Measurements from ENCODE around the gene HOXD12. TPM values are rescaled to one million over a fixed set of nuclear protein-coding genes. Genes with fewer than 3 reads are reported as not detected.

The HOXD12 gene
- total RNA-seq, 1 donor from 2014 or later = not detected

DNA sequence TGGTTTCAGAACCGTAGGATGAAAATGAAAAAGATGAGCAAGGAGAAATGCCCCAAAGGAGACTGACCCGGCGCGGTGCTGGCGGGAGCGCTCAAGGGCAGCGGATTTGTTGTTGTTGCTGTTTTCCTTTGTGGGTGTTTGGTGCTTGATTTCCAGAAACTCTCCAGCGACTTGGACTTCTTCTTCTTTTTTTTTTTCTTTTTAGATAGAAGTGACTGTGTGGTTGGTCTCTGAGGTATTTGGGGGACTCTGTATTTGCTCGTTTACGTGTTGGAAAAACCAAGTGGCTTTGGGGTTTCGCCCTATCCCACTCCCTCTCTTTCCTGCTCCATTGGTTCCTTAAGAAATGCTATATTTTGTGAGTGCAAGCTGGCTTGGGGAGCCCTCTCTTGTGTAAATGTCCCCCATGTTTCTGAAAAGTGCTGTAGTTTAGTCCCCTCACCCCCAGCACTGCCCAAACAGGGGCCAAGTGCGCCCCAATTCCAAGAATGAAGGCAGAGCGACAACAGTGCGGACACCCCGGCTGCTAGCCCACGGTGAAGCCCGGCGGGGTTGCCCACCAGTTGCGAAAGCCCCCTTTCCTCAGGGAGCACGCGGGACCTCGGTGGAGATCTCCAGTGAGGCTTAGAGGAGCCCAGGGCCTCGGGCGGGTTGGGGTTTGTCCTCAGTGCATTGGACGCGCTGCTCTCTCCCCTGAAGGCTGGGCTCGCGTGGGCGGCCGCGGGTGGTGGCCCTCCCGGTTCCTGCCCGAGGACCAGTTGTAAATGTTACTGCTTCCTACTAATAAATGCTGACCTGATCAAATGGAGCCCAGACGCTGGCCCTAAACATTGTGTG lies 24.7 kb downstream of the HOXD12 start:
- DNase-seq (ENCODE audit: missing footprints) (no peak), ATAC-seq (no peak)
- intact Hi-C loops (cut with DNase I) = no loop called here

DNA sequence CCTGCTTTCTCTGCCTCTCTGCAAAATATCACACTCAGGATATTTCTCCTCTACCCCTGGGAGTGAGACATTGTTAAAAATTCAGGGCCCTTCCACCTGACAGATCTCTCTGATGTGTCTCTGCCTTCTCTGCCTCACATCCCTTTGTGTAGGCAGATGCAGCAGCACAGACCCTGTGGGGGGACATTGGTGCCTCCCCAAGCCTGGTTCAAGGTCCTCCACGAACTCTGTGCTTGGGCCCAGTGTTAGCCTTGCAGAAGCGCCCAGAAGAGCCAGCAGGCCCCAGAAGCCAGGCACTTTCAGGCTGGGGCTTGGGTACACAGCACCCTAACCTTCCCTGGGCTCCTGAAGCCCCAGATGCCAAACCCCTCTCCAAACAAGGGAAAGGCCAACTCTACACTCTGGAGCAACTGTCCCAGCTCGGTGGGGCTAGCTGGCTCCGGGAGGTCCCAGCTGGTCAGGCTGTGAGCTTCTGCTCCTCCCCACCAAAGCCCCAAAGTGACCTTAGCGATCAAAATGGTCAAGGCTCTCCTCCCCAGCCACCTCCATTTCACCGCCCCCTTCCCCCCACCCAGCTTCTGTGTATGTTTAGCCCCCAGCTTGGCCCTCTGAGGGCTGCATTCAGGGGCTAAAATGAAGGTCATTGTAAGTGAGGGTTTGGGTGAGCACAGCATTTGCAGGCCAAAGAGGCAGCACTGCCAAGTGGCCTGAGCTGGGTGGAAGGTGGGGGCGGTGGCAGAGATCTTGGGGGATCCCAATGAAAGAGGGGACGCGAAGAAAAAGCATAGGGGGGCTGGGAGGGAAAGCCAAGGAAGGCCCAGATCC lies 25.6 kb downstream of the HOXD12 start:
- ATAC-seq (no peak), DNase-seq (ENCODE audit: missing footprints) (no peak)
- intact Hi-C loops (cut with DNase I) = loop anchor here (5.0 kb wide), 3 partner anchors 427 to 687 kb away; no protein-coding TSS in a partner anchor

DNA sequence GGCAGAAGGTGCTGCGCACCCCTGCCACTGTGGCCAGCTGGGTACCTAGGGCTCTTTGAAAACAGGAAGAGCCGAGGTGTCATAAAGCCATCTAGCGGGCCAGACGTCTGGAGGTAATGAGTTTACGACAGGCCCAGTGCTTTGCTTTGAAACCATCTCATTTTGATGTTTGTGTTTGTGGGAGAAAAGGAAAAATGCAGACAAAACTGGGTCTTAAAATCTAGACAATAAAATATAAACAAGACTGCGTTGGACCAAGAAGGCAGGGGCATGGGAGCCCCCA lies 26.1 kb downstream of the HOXD12 start:
- intact Hi-C loops (cut with DNase I) = loop anchor here (2.0 to 5.0 kb wide), 5 partner anchors 427 to 1023 kb away; no protein-coding TSS in a partner anchor
- DNase-seq (ENCODE audit: missing footprints) (no peak), ATAC-seq (no peak)

DNA sequence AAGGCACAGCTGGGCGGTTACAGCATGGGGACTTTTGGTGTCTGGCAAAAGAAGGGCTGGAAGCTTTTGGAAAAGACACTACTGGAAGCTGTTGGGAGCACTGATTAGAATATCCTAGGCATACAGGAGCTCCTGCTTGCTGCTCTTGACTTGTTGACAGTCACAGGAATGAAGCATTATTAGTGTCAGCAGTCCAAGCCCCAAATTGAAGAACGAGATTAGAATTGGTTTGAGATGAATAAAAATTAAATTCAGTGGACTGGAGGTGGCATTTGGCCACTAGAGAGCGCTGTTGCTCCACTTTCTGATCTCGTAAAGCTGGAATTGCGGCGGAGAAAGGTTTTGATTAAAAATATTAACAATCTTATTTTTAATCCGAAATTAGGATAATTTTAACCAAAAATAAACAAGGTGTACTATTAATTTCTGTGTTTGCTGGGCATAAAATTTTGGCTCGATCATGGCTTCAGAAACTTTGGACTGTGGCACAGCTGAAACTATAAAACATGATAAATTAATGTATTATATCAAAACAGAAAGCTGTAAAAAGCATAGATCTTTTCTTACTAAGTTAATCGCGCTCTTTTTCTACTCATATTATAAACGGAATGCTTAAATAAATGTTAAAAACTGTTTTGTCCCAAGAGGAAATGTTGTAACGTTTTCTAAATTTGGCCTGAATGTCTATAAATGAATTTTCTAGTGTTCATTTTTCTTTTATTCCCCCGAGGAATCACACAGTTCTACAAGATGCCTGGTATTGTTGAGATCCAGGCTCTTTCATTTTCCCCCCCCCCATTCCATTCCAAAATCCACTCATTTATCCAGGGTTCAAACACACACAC lies 27.6 kb downstream of the HOXD12 start:
- DNase-seq (ENCODE audit: missing footprints) = no peak
- intact Hi-C loops (cut with DNase I) = loop anchor here (2.0 to 5.0 kb wide), 5 partner anchors 425 to 1022 kb away; no protein-coding TSS in a partner anchor
- ATAC-seq = no peak

DNA sequence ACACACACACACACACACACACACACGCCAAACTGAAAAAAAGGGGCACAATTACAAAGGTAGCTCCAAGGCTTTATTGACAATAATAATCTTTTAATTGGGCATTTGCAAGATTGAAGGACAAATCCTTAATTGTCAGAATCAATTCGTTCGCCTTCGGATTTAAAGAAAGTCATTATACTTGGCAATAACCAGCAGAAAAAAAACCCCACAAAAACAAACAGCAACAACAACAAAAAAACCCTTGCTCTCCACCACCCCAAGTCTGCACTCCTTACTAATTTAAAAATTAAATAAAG lies 28.1 kb downstream of the HOXD12 start:
- ATAC-seq (no peak), DNase-seq (ENCODE audit: missing footprints) (no peak)
- intact Hi-C loops (cut with DNase I) = loop anchor here (2.0 to 5.0 kb wide), 5 partner anchors 425 to 1021 kb away; no protein-coding TSS in a partner anchor

DNA sequence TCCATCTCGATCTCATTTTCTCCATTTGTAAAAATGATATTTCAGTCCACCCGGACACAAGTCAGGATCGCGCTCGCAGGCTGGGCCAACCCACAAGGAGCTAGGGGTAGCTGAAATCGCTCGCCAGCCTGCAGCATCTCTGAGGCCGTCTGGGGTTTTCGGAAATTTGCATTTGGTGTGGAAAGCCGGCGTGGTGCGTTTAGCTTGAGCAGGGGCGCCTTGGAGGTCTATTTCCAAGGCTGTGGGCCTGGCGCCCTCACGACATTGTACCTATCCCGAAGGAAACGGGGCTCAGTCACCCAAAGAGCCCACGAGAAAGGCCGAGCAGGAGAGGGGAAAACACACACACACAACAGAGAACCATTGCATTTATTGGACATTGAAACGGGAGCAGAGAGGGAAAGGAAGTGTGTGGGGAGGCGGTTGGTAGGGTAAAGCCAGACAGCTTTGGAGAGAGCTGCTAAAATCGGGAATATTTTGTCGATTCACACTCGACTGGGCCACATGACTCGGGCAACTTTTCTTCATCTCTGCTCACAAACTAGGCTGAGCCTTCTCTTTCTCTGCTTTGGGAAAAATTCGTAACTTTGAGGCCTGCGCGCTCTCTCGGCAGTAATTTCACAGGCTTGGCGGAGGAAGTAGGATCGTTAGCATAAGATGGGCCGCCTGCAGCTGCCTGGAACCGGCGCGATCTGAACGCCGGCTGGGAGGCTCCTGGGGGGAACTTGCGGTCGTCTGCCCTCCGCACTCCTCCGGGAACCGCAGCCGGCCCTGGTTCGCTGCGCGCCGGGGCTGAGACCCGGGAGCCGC lies 28.8 kb downstream of the HOXD12 start:
- ATAC-seq = no peak
- no peak for DNase-seq (ENCODE audit: missing footprints)
- intact Hi-C loops (cut with DNase I) = loop anchor here (5.0 kb wide), 3 partner anchors 424 to 684 kb away; no protein-coding TSS in a partner anchor

DNA sequence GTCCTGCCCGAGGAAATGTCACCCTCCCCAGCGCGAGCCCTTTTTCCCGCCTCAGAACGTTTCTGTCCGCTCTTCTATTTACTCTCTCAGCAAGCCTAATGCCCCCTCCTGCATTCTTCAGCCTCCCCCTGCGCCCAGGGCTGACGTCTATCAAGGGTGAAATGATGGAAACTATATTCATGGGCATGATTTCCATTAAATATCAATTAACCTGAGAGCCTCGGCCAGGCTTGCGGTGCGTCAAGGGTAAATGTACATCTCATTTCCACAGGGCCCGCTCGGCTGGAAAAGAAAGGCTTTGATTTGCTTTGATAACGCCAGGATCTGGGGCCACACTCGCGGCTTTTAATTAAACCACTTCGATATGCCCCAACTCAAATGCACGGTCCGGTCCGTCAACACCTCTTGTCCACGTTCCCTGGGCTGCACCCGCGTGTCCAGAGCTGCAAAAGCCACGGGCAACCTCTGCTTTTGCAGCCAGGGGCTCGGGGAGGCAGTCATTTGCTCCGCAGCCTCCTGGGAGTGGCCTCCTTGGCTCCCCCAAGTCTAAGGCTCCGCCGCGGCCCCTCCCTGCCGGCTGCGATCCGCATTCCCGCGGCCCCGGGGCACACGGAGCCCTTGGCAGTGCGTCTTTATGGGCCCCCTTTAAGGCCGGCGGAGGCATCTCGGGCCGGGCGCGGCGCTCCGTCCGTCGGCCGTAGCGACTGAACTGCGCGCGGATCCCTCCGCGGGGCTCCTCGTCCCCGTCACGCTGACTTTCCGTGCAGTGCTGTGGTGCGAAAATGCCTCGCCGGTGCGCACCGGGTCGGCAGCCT lies 29.6 kb downstream of the HOXD12 start, which contains the start of gene HOXD8:
HOXD8 (plus strand) TSS at position 724 of the 815 bp plus-strand sequence. CDS start 662 bp downstream, outside the sequence.
- ATAC-seq = no peak

DNA sequence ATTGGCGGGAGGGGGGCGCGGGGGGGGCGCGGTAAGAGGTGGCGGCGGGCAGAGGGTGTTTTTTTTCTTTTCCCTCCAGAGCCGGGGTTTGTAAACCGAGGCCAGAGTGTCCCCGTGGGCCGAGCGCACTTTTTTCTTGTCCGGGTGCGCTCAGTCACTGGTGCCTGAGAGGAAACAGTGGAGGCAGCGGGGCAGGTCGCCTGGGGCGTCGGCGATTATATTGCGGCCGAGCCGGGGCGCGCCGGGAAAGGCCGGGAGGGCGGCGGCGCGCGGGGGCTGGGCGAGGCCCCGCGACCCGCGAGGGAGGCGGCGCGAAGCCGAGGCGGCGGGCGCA lies 30.2 kb downstream of the HOXD12 start:
- no peak for DNase-seq (ENCODE audit: missing footprints)

More for the DNA sequence above, 29.6 kb downstream of the HOXD12 start, which contains the start of gene HOXD8:
- intact Hi-C loops (cut with DNase I) = loop anchor here (5.0 kb wide), 3 partner anchors 423 to 683 kb away; no protein-coding TSS in a partner anchor
- DNase-seq (ENCODE audit: missing footprints) = no peak

DNA sequence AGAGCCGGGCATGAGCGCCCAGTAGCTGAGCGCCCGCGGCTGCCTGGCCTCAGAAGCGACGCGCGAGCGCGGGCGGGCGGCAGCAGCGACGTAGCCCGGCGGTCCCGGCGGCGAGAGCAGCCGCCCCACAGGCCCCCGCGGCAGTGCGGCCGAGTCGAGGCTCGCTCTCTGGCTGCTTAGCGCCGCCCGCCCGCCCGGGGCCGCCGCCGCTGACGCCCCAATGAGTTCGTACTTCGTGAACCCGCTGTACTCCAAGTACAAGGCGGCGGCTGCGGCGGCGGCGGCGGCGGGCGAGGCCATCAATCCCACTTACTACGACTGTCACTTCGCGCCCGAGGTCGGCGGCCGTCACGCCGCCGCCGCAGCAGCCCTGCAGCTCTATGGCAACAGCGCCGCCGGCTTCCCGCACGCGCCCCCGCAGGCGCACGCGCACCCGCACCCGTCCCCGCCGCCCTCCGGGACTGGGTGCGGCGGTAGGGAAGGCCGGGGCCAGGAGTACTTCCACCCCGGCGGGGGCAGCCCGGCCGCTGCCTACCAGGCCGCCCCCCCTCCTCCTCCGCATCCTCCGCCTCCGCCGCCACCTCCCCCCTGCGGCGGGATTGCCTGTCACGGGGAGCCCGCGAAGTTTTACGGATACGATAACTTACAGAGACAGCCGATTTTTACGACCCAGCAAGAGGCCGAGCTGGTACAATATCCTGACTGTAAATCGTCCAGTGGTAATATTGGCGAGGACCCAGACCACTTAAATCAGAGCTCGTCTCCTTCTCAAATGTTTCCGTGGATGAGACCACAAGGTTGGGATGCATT lies 30.8 kb downstream of the HOXD12 start:
- no peak for ATAC-seq
- intact Hi-C loops (cut with DNase I) = no loop called here
- no peak for DNase-seq (ENCODE audit: missing footprints)

More for the DNA sequence above, 30.2 kb downstream of the HOXD12 start:
- intact Hi-C loops (cut with DNase I) = loop anchor here (5.0 kb wide), 3 partner anchors 423 to 683 kb away; no protein-coding TSS in a partner anchor
- no peak for ATAC-seq

DNA sequence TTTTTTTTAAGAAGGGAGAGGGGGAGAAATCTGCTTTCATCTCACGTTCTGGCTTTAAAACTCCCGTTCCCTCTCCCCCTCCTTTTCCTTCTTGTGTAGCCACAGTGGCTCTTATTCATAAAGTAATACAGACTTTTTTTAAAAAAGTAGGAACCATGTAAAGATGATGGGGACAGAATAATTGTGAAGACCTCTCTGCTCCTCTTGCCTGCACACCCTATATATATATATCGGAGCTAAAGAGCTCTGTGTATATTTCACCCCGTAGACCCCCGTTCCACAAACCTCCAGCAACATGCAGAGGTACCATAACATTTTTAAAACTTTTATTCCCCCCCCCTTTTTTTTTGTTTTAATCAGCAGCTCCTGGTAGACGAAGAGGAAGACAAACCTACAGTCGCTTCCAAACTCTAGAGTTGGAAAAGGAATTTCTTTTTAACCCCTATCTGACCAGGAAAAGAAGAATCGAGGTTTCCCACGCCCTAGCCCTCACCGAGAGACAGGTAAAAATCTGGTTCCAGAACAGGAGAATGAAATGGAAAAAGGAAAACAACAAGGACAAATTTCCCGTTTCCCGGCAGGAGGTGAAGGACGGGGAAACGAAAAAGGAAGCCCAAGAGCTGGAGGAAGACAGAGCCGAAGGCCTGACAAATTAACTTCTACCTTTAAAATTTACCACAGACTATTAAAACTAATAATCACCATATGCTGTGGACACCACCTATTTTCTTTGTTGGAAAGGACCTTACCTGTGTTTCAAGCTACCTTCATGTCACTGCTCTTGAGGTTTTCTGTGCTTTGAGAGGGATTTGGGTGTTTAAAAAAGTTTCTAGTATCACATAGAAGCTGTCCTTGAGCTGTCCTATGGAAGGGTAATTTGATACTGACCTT lies 31.6 kb downstream of the HOXD12 start:
- intact Hi-C loops (cut with DNase I) = no loop called here

DNA sequence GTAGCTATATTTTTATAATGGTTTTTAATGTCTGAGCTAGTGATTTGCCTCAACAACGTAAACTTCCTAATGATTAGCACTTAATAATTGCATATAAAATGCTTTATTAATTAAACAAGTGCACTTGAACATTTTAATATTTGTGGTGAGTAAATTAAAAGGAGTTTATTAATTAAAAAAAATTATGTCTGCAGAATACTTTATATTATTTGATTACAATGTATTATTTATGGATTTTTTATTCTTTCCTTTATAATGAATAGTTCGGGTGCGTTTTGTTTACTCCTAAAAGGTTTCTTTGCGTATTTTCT lies 32.2 kb downstream of the HOXD12 start:
- no peak for DNase-seq (ENCODE audit: missing footprints)
- ATAC-seq = no peak

More for the DNA sequence above, 31.6 kb downstream of the HOXD12 start:
- ATAC-seq (no peak), DNase-seq (ENCODE audit: missing footprints) (no peak)

DNA sequence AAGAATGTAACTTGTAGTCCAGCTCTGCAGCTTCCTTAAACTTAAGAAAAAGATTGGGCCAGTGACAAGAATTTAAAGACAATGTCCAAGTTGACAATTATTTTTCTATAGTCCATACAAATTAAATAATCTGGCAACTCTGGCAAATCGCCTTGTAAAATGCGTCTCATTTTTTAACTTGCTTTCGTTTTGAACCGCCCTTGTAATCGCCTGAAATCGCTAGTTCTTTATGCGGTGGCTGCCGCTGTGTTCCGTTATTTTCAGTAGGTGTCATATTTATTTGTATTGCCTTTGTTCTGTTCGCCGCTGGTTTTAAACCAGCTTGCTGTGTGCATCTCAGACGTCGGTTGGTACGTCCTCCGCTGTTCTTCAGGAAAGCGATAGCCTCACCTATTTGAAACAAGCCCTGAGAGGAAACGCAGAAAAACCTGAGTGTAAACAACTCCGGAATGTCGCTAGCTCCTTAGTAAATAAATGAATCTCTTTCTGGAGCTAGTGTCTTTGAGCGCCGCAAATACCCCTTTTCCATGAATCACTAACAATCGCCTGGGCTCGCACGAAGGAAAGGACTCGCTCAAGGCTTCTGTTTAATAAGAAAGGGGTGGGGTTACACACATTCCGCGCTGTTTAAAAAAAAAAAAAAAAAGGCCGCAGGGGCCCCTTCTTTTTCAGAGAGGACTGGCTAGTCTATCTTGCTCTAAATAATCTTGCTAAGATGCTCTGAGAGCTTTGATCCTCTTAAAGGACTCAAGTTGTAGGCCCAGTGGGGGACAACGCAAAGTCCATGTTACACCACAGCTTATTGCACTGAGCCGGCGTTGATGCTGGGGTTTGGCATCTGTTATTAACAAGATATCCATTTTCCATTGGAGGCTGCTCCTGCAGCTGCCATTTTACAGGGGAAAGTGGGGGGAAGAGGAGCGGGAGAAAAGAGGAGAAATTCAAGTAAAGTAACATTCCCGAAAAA lies 32.9 kb downstream of the HOXD12 start:
- DNase-seq (ENCODE audit: missing footprints) (no peak), ATAC-seq (no peak)

More for the DNA sequence above, 32.2 kb downstream of the HOXD12 start:
- intact Hi-C loops (cut with DNase I) = no loop called here

DNA sequence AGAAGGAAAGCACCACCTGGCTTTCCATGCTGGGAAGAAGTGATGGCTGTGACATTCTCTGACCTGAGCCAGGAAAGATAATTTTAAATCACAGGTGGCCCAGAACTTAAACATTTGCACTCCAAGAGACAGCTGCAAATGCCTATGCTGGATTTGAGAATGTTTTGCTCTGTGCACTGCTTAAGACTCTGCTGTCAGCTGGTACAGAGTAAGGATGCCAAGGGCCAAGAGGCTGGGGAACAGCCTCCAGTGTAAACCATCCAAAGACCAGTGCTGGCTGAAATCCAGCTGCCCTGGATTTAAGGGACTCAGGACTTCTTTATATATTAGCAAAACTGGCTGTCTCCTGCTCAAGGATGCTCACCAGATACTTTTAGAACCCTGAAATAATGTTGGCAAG lies 33.8 kb downstream of the HOXD12 start:
- DNase-seq (ENCODE audit: missing footprints) (no peak), ATAC-seq (no peak)
- intact Hi-C loops (cut with DNase I) = no loop called here

More for the DNA sequence above, 32.9 kb downstream of the HOXD12 start:
- intact Hi-C loops (cut with DNase I) = no loop called here

DNA sequence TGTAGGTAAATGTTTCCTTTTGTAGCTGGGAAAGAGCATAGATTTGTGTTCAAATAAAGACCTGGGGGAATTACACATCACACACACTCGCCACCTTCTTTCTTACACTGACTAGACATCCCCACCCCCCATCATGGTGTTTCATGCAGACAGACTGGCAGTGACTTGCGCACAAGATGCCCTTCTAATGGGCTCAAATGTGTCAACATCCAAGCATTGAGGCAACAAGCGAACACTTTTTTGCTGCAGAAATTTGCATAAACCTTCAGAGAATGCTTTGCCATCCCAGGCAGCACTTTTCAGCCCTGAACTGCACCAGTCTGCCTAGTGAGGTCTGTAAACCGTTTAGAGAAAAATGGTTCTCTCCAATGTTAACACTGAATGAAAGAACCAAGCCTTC lies 34.4 kb downstream of the HOXD12 start:
- no peak for DNase-seq (ENCODE audit: missing footprints)
- intact Hi-C loops (cut with DNase I) = no loop called here
- no peak for ATAC-seq

DNA sequence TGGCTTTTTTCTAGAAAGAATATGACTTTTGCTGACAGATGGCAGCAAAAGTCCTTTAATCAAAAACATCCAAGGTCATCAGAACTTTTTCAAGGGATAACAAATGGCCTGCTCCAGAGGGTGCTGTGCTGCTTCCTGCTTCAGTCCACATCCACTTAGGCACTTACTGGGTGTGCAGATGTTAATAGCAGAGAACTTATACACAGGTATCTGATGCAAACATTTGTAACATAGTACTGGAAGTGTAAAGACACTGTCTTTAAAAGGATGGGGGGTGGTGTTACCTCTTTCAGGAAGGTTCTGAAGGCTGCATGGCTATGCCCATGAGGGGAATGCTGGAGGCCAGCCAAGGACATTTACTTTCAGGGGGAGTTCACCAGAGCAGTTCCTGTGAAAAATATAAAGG lies 35.4 kb downstream of the HOXD12 start:
- intact Hi-C loops (cut with DNase I) = no loop called here

More for the DNA sequence above, 35.4 kb downstream of the HOXD12 start:
- no peak for ATAC-seq
- no peak for DNase-seq (ENCODE audit: missing footprints)
